SIG-M5 (cell line): ENCODE measurements around the gene SHISA6.

Experiments
- DNase-seq: peaks from one replicate; lab custom pipeline; 2025; lab: John Stamatoyannopoulos, UW

SHISA6 gene

GRCh38 chr17:11353601-11354000 is 112.6 kb downstream of the SHISA6 start:
- DNase-seq, result no peak

- DNase-seq, result no peak
Measured at GRCh38 chr17:11356371-11356770, 115.4 kb downstream of the SHISA6 start.

GRCh38 chr17:11363565-11364117 is 122.6 kb downstream of the SHISA6 start:
- no peak for DNase-seq

GRCh38 chr17:11366272-11366850 is 125.3 kb downstream of the SHISA6 start:
- no peak for DNase-seq

GRCh38 chr17:11369575-11369974 is 128.6 kb downstream of the SHISA6 start:
- no peak for DNase-seq

GRCh38 chr17:11372692-11373091 is 131.7 kb downstream of the SHISA6 start:
- DNase-seq, result no peak

GRCh38 chr17:11378506-11378905 is 137.5 kb downstream of the SHISA6 start:
- DNase-seq, result no peak

- DNase-seq, result no peak
Measured at GRCh38 chr17:11380761-11381160, 139.7 kb downstream of the SHISA6 start.

- DNase-seq, result no peak
Measured at GRCh38 chr17:11383157-11383556, 142.1 kb downstream of the SHISA6 start.

- DNase-seq, result no peak
Measured at GRCh38 chr17:11384131-11384530, 143.1 kb downstream of the SHISA6 start.

GRCh38 chr17:11387610-11388009 is 146.6 kb downstream of the SHISA6 start:
- no peak for DNase-seq

- DNase-seq, result no peak
Measured at GRCh38 chr17:11388054-11388453, 147.0 kb downstream of the SHISA6 start.

- no peak for DNase-seq
Measured at GRCh38 chr17:11389583-11389982, 148.6 kb downstream of the SHISA6 start.

- no peak for DNase-seq
Measured at GRCh38 chr17:11391134-11391533, 150.1 kb downstream of the SHISA6 start.

- DNase-seq, result no peak
Measured at GRCh38 chr17:11404431-11405276, 163.6 kb downstream of the SHISA6 start.

- no peak for DNase-seq
Measured at GRCh38 chr17:11406716-11407115, 165.7 kb downstream of the SHISA6 start.

- DNase-seq, result no peak
Measured at GRCh38 chr17:11412654-11413053, 171.6 kb downstream of the SHISA6 start.

- no peak for DNase-seq
Measured at GRCh38 chr17:11418342-11418741, 177.3 kb downstream of the SHISA6 start.

- no peak for DNase-seq
Measured at GRCh38 chr17:11430751-11431150, 189.7 kb downstream of the SHISA6 start.

- no peak for DNase-seq
Measured at GRCh38 chr17:11438673-11439072, 197.7 kb downstream of the SHISA6 start.

- no peak for DNase-seq
Measured at GRCh38 chr17:11441004-11441403, 200.0 kb downstream of the SHISA6 start.

- DNase-seq, result no peak
Measured at GRCh38 chr17:11446316-11446715, 205.3 kb downstream of the SHISA6 start.

- no peak for DNase-seq
Measured at GRCh38 chr17:11454096-11454495, 213.1 kb downstream of the SHISA6 start.
